B cell (primary cell): ENCODE results near the gene RGS9BP. TPM values are rescaled to one million over a fixed set of nuclear protein-coding genes. Genes with fewer than 3 reads are reported as not detected.

ENCODE experiments used
- ATAC-seq: fragments of 200-7000 bp; cut with Tn5 transposase; one replicate; pipeline ENCODE4 v1.10.0; 2021; ENCODE audit warnings: low read depth, mild to moderate bottlenecking, moderate number of reproducible peaks, moderate library complexity
- CTCF ChIA-PET: fragments of 350-600 bp; sonication (Branson Sonifier 250); formaldehyde crosslinking; loops from one replicate; lab custom pipeline; 2021; ENCODE audit warnings: antibody characterized with exemption, inconsistent platforms; lab: Charles Lee
- POLR2A ChIA-PET: fragments of 350-600 bp; sonication (Branson Sonifier 250); formaldehyde crosslinking; loops from one replicate; lab custom pipeline; 2021; ENCODE audit warnings: antibody characterized with exemption; lab: Charles Lee
- DNase-seq: peaks from one replicate; pipeline ENCODE4 v3.0.0; 2013
- H2AFZ ChIP-seq: 2 replicates; pipeline ENCODE4 v1.6.1; 2012; ENCODE audit warnings: mild to moderate bottlenecking, low read depth, low read length; ENCODE audit not compliant: insufficient read depth, poor library complexity, severe bottlenecking
- H3K27ac ChIP-seq, 2 donors: 1 replicate in 1 of 2; 2 replicates in 1 of 2; pipeline ENCODE4 v1.5.1; 2012 to 2013; ENCODE audit warnings: low read length in 2 of 2, mild to moderate bottlenecking in 2 of 2, moderate library complexity in 1 of 2
- H3K27me3 ChIP-seq, 4 experiments: fragments of 200-600 bp in 1 of 4; sonication (generic) in 1 of 4; replicated peaks in 1 of 4; 1 replicate in 2 of 4; 2 replicates in 2 of 4; pipeline versions ENCODE4 v1.6.1 to v1.7.0; 2013 to 2016; ENCODE audit warnings: low read length in 3 of 4, mild to moderate bottlenecking in 2 of 4, mixed read lengths in 1 of 4, moderate library complexity in 1 of 4; ENCODE audit not compliant: insufficient read depth in 4 of 4, control insufficient read depth in 3 of 4; ENCODE audit errors: control extremely low read depth in 1 of 4
- H3K36me3 ChIP-seq, 2 experiments: replicated peaks in 1 of 2; 1 replicate in 1 of 2; 2 replicates in 1 of 2; pipeline versions ENCODE4 v1.6.1 to v1.7.1; 2013; ENCODE audit warnings: low read length in 1 of 2; ENCODE audit not compliant: insufficient read depth in 2 of 2, control insufficient read depth in 1 of 2; ENCODE audit errors: control extremely low read depth in 1 of 2, extremely low read depth in 1 of 2
- H3K4me1 ChIP-seq, 2 donors: fragments of 200-600 bp in 1 of 2; sonication (generic) in 1 of 2; 1 replicate in 1 of 2; 2 replicates in 1 of 2; pipeline versions ENCODE4 v1.5.1 to v1.6.1; 2013 to 2017; ENCODE audit warnings: low read length in 2 of 2; ENCODE audit not compliant: control insufficient read depth in 2 of 2, insufficient read depth in 2 of 2
- H3K4me2 ChIP-seq: replicated peaks from 2 replicates; pipeline ENCODE3; 2012; ENCODE audit warnings: mild to moderate bottlenecking, low read depth, low read length; ENCODE audit not compliant: poor library complexity, severe bottlenecking
- H3K4me3 ChIP-seq, 5 experiments: fragments of 200-600 bp in 1 of 5; sonication (generic) in 1 of 5; 1 replicate in 3 of 5; 2 replicates in 2 of 5; pipeline versions ENCODE4 v1.5.1 to v1.7.0; 2011 to 2016; ENCODE audit warnings: low read length in 4 of 5, mild to moderate bottlenecking in 4 of 5, low read depth in 2 of 5, control low read depth in 1 of 5, moderate library complexity in 1 of 5; ENCODE audit not compliant: insufficient read depth in 1 of 5; ENCODE audit errors: control extremely low read depth in 1 of 5, extremely low read depth in 1 of 5
- H3K79me2 ChIP-seq: fragments of 200-600 bp; sonication (generic); one replicate; pipeline ENCODE4 v1.6.0; 2016; ENCODE audit warnings: low read length; ENCODE audit not compliant: control insufficient read depth, insufficient read depth
- H3K9ac ChIP-seq: fragments of 200-600 bp; sonication (generic); 2 replicates; pipeline ENCODE4 v1.6.1; 2017; ENCODE audit warnings: mild to moderate bottlenecking, low read length, moderate library complexity
- H3K9me3 ChIP-seq, 3 donors: one replicate each; pipeline versions ENCODE4 v1.6.1 to v1.7.1; 2013; ENCODE audit warnings: low read length in 2 of 3; ENCODE audit not compliant: control insufficient read depth in 2 of 3, insufficient read depth in 1 of 3; ENCODE audit errors: control extremely low read depth in 1 of 3
- H4K20me1 ChIP-seq: 2 replicates; pipeline ENCODE4 v1.6.0; 2012; ENCODE audit warnings: mild to moderate bottlenecking, low read length; ENCODE audit not compliant: insufficient read depth, control insufficient read depth, poor library complexity, severe bottlenecking
- H3K27ac Mint-ChIP-seq: one replicate; pipeline ENCODE4 v1.8.0; 2021; ENCODE audit warnings: mixed read lengths
- H3K27me3 Mint-ChIP-seq: one replicate; pipeline ENCODE4 v1.8.0; 2021; ENCODE audit warnings: mixed read lengths
- H3K4me1 Mint-ChIP-seq: one replicate; pipeline ENCODE4 v1.8.0; 2021; ENCODE audit warnings: mixed read lengths
- H3K4me3 Mint-ChIP-seq: one replicate; pipeline ENCODE4 v1.8.0; 2021; ENCODE audit warnings: mixed read lengths
- H3K9me3 Mint-ChIP-seq: one replicate; pipeline ENCODE4 v1.8.0; 2022; ENCODE audit warnings: mixed read lengths; ENCODE audit not compliant: insufficient read depth
- EZH2 ChIP-seq: IDR thresholded peaks from 2 replicates; pipeline ENCODE4 v1.6.1; 2012; ENCODE audit warnings: borderline replicate concordance, low read depth, mild to moderate bottlenecking, moderate library complexity, low read length; ENCODE audit not compliant: insufficient read depth, poor library complexity, severe bottlenecking
- WGBS: methylation state at CpG from one replicate; pipeline ENCODE4 v1.1.5; 2013; ENCODE audit warnings: missing lambda C conversion rate; ENCODE audit not compliant: insufficient coverage; 5-methylcytosine and 5-hydroxymethylcytosine counted together
- intact Hi-C: fragments of 100-400 bp; cut with micrococcal nuclease; formaldehyde crosslinking; loops from one replicate; pipeline ENCODE4 v1.10.0; 2022
- polyA plus RNA-seq: library from polyadenylated mRNA; depleted of rRNA; stranded (reverse); fragments of >200 nt; gene quantifications from 2 replicates; pipeline ENCODE4 v1.2.3, GENCODE V29; 2012
- total RNA-seq, 2 donors: library from RNA; stranded (reverse); fragments of 120-200 nt in 1 of 2; gene quantifications; 1 replicate in 1 of 2; 2 replicates in 1 of 2; pipeline versions ENCODE4 v1.2.3 to v1.2.4, GENCODE V29; 2013 to 2022
- TF ChIP-seq, protein P1 (sequence below): fragments of 200-600 bp; IDR thresholded peaks from one replicate; pipeline ENCODE4 v1.8.0; 2022; ENCODE audit warnings: antibody characterized with exemption, mild to moderate bottlenecking

The RGS9BP gene
- total and polyA plus RNA-seq, 2 donors (not counting 1 experiment from before 2014, with no cell fraction given), result 0.03 to 0.25 TPM

DNA sequence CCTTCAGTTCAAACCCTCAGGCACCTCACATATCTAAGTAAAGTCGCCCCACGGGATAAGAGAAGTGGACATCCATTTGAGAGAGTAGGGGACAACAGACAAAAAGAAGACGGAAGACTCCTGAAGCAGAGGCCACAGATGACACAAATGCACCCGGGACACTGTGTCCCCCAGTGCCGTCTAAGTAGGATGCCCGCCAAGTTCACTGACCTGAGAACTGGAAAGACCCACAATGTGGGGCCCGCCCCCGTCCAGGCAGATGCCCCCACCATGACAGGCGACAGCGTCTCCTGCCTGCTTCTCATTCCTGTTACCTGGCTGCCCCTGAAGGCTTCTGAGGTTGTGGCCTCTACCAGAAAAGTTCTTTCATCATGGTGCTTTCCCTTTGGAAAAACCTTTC lies 17.6 kb upstream of the RGS9BP start:
- Histone ChIP-seq H3K4me2 (no peak overlapping the region), H3K9me3 (no peaks in the 10 kb centered on the region), H3K9ac (no peak overlapping the region), H2AFZ (no peak overlapping the region), H4K20me1 (peaks cover 17% of the 10 kb centered on the region), H3K27ac (no peak overlapping the region), H3K27me3 (no peaks in the 10 kb centered on the region), H3K4me1 (peaks cover 0 to 10% of the 10 kb centered on the region in 2 donors), H3K36me3 (peaks cover 0 to 26% of the 10 kb centered on the region in 2 experiments), H3K79me2 (peaks cover 22% of the 10 kb centered on the region), H3K4me3 (no peak overlapping the region)
- intact Hi-C loops, result no loop called here
- ChIA-PET CTCF (no interaction called here), POLR2A (no interaction called here)
- no peak overlapping the region for H3K4me3 Mint-ChIP-seq
- ATAC-seq (no peak), DNase-seq (no peak)
- H3K4me1 Mint-ChIP-seq, result peaks cover 6% of the 10 kb centered on the region
- TF ChIP-seq, protein P1, sequence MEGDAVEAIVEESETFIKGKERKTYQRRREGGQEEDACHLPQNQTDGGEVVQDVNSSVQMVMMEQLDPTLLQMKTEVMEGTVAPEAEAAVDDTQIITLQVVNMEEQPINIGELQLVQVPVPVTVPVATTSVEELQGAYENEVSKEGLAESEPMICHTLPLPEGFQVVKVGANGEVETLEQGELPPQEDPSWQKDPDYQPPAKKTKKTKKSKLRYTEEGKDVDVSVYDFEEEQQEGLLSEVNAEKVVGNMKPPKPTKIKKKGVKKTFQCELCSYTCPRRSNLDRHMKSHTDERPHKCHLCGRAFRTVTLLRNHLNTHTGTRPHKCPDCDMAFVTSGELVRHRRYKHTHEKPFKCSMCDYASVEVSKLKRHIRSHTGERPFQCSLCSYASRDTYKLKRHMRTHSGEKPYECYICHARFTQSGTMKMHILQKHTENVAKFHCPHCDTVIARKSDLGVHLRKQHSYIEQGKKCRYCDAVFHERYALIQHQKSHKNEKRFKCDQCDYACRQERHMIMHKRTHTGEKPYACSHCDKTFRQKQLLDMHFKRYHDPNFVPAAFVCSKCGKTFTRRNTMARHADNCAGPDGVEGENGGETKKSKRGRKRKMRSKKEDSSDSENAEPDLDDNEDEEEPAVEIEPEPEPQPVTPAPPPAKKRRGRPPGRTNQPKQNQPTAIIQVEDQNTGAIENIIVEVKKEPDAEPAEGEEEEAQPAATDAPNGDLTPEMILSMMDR, result no peak
- TF ChIP-seq EZH2, result no peak
- no peak overlapping the region for H3K27ac Mint-ChIP-seq
- H3K27me3 Mint-ChIP-seq, result no peaks in the 10 kb centered on the region
- 96% methylated on average over 8 of the region's 10 CpGs for WGBS
- no peaks in the 10 kb centered on the region for H3K9me3 Mint-ChIP-seq

DNA sequence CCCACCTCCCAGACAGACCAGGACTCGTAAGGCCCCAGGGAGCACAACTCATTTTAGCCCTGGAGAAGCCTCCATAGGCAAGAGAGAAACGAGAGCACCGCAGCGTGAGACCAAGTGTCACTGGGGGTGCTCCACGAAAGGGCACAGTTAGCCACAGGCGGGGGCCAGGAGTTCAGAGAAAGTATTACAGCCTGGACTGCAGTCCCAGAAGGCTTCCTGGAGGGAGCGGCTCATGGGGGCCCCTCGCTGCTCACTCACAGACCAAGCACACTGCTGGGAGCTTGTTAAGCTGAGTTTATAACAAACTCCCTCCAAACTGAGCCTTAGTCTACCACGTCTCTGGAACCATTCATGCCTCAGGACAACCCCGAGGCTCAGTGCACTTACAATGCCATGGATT lies 17.1 kb upstream of the RGS9BP start:
- 90% methylated on average over 10 of the region's 10 CpGs for WGBS
- Histone ChIP-seq H3K9ac (no peak overlapping the region), H3K4me3 (no peak overlapping the region), H3K79me2 (peaks cover 24% of the 10 kb centered on the region), H3K27ac (no peak overlapping the region), H3K4me2 (no peak overlapping the region), H4K20me1 (peaks cover 17% of the 10 kb centered on the region), H3K36me3 (peaks cover 0 to 26% of the 10 kb centered on the region in 2 experiments), H3K4me1 (peaks cover 0 to 10% of the 10 kb centered on the region in 2 donors), H2AFZ (no peak overlapping the region), H3K27me3 (no peaks in the 10 kb centered on the region), H3K9me3 (no peaks in the 10 kb centered on the region)
- Mint-ChIP-seq H3K4me3 (no peak overlapping the region), H3K27me3 (no peaks in the 10 kb centered on the region), H3K9me3 (no peaks in the 10 kb centered on the region), H3K4me1 (peaks cover 9% of the 10 kb centered on the region), H3K27ac (no peak overlapping the region)
- CTCF ChIA-PET, result no interaction called here
- intact Hi-C loops, result no loop called here
- POLR2A ChIA-PET, result no interaction called here
- TF ChIP-seq EZH2, result no peak
- TF ChIP-seq, protein P1, result no peak
- no peak for ATAC-seq
- DNase-seq, result no peak
